Lower leg skin (tissue), 4 donors: ENCODE data around the gene TBX5. TPM values are rescaled to one million over a fixed set of nuclear protein-coding genes. Genes with fewer than 3 reads are reported as not detected.

Experiments used
- DNase-seq, 2 donors: peaks; one replicate each; pipeline ENCODE4 v3.0.0-alpha.2; 2019; ENCODE audit warnings: low spot score in 2 of 2
- H3K4me3 ChIP-seq: fragments of 200-600 bp; sonication (generic); 2 replicates; pipeline ENCODE4 v1.5.1; 2017; ENCODE audit warnings: mild to moderate bottlenecking, low read depth; ENCODE audit not compliant: poor library complexity, severe bottlenecking
- POLR2A ChIP-seq, 2 donors: fragments of 450-650 bp; IDR thresholded peaks; one replicate each; pipeline ENCODE4 v1.6.1; 2016 to 2017; ENCODE audit warnings: antibody characterized with exemption in 2 of 2, mild to moderate bottlenecking in 1 of 2, moderate library complexity in 1 of 2
- WGBS, 2 donors: methylation state at CpG; one replicate each; pipeline ENCODE4 v1.1.5; 2018; 5-methylcytosine and 5-hydroxymethylcytosine counted together
- intact Hi-C: fragments of 100-400 bp; cut with DNase I; formaldehyde crosslinking; loops from one replicate; pipeline ENCODE4 v1.15.0; 2023; ENCODE audit warnings: low total_unique reads
- total RNA-seq, 4 donors: library from RNA; depleted of rRNA; stranded (reverse); fragments of >200 nt; gene quantifications; one replicate each; pipeline ENCODE4 v1.1.0, GENCODE V29; 2016
- TF ChIP-seq, protein P1 (sequence below), 3 donors: fragments of 450-650 bp; IDR thresholded peaks; one replicate each; pipeline ENCODE4 v1.5.1; 2016; ENCODE audit warnings: antibody characterized with exemption in 3 of 3, mild to moderate bottlenecking in 3 of 3, moderate library complexity in 2 of 3

Gene TBX5
- total RNA-seq, 4 donors from 2014 or later = 0.65 to 1.2 (median 1.1) TPM; not detected in 1

GRCh38 chr12:114371250-114371649 lies 34.7 kb downstream of the TBX5 start:
- intact Hi-C loops = no loop called here
- no peak for DNase-seq
- WGBS, 2 donors = 66 to 67% methylated on average over 13 of the region's 13 CpGs
- H3K4me3 ChIP-seq = no peak overlapping the region
- no peak for TF ChIP-seq POLR2A (IDR thresholded peaks at IDR 0.05)
- TF ChIP-seq, protein P1, sequence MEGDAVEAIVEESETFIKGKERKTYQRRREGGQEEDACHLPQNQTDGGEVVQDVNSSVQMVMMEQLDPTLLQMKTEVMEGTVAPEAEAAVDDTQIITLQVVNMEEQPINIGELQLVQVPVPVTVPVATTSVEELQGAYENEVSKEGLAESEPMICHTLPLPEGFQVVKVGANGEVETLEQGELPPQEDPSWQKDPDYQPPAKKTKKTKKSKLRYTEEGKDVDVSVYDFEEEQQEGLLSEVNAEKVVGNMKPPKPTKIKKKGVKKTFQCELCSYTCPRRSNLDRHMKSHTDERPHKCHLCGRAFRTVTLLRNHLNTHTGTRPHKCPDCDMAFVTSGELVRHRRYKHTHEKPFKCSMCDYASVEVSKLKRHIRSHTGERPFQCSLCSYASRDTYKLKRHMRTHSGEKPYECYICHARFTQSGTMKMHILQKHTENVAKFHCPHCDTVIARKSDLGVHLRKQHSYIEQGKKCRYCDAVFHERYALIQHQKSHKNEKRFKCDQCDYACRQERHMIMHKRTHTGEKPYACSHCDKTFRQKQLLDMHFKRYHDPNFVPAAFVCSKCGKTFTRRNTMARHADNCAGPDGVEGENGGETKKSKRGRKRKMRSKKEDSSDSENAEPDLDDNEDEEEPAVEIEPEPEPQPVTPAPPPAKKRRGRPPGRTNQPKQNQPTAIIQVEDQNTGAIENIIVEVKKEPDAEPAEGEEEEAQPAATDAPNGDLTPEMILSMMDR (IDR thresholded peaks at IDR 0.05) = no peak

DNA sequence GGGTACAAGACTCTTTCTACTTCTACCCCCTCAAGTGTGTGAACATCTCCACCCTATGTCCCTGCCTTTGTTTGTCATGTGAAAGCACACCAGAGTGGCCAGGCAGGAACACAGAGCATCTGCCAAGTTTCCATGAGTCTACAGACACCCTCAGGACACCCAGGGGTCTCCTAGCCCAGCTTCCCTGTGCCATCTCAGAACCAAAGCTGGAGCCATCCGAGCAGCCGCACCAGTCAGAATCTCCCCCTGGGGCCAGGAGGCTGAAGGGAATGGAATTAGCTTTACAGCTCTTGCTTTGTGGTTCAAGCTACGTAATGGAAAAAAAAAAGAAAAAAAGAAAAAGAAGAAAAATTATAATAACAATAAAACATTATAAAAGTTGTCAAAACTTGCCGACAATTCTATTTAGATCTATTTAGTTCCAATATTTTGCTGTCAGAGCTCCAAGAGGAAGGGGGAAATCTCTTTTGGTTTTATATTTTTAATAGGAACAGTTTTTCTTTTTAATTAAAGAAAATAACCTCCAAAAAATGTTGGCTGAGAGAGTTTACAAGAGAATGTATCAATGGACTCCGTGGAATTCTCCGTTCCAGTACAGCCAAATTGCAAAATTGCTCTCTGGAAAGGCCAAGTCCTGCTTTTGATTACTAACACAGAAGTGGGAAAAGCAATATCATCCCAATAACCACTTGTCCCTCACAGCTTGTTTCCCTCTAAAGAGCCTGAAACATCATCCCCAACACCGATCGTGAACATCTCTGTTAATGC lies 37.1 kb downstream of the TBX5 start:
- no peak overlapping the region for H3K4me3 ChIP-seq
- DNase-seq = peak in 1 of 2 donors; percentile 26
- 41 to 49% methylated on average over 8 of the region's 8 CpGs for WGBS, 2 donors
- TF ChIP-seq, protein P1 (IDR thresholded peaks at IDR 0.05) = no peak
- no peak for TF ChIP-seq POLR2A (IDR thresholded peaks at IDR 0.05)
- intact Hi-C loops = no loop called here

DNA sequence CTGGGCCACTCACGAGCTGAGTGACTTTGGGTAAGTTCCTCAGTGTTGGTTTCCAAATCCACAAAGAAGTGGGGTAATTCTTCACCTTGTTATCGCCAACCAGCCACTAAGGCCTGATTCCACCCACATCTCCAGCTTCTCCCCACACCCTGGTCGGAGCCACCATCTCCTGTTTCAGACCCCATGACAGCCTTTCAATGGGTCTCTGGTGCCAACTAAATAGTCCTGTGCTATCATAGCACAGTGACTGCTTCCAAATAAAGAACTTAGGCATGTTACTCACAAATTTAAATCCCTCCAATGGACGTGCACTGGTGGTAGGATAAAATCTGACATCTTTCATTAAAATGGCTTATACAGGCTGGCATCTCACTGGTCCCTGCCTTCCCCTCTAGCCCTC lies 44.0 kb downstream of the TBX5 start:
- 72 to 75% methylated on average over 4 of the region's 4 CpGs for WGBS, 2 donors
- intact Hi-C loops = no loop called here
- no peak overlapping the region for H3K4me3 ChIP-seq
- TF ChIP-seq, protein P1 (IDR thresholded peaks at IDR 0.05) = no peak
- TF ChIP-seq POLR2A (IDR thresholded peaks at IDR 0.05) = no peak
- no peak for DNase-seq

DNA sequence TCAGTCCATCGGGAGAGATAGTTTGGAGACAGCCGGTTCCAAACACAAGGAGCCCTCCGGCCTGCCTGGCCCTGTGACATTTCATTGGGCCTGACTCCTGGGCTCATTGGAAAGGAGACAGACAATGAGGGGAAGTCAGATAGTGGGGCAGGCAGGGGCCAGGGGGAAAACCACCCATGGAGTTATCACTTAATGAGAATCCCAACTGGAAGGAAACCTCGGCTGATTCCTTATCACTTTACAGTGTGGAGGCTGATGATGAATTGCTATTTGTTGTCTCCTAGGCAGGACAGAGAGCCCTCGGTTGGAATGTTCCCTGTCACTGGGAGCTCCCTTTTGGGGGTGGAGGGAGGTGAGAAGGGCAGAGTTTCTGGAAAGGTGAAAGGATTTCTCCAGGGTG lies 44.4 kb downstream of the TBX5 start:
- no peak overlapping the region for H3K4me3 ChIP-seq
- no peak for TF ChIP-seq POLR2A (IDR thresholded peaks at IDR 0.05)
- TF ChIP-seq, protein P1 (IDR thresholded peaks at IDR 0.05) = no peak
- intact Hi-C loops = no loop called here
- WGBS, 2 donors = 37 to 57% methylated on average over 5 of the region's 5 CpGs
- DNase-seq = no peak

- no peak overlapping the region for H3K4me3 ChIP-seq
- TF ChIP-seq, protein P1 (IDR thresholded peaks at IDR 0.05) = no peak
- no peak for TF ChIP-seq POLR2A (IDR thresholded peaks at IDR 0.05)
- no peak for DNase-seq
- intact Hi-C loops = no loop called here
Measured at GRCh38 chr12:114360485-114360884, 45.5 kb downstream of the TBX5 start.
